Endothelial cell of umbilical vein (primary cell): ENCODE results near the gene TMEM59L. TPM values are rescaled to one million over a fixed set of nuclear protein-coding genes. Genes with fewer than 3 reads are reported as not detected.

Source experiments
- BruUV-seq: library from RNA; stranded (reverse); fragments of 400-500 nt; replicated peaks from 2 replicates; lab custom pipeline; 2021; lab: Mats Ljungman, UMichigan
- CTCF ChIA-PET: fragments of 300-600, 350-600 bp; sonication (Branson Sonifier 250); formaldehyde crosslinking; loops from one replicate; lab custom pipeline; 2021; ENCODE audit warnings: antibody characterized with exemption, inconsistent platforms; lab: Charles Lee
- POLR2A ChIA-PET: fragments of 300-600, 350-600 bp; sonication (Branson Sonifier 250); formaldehyde crosslinking; loops from one replicate; lab custom pipeline; 2021; ENCODE audit warnings: antibody characterized with exemption, inconsistent platforms; lab: Charles Lee
- DNase-seq: peaks from one replicate; pipeline ENCODE4 v3.0.0-alpha.2; 2011; ENCODE audit warnings: low read depth, low spot score
- FAIRE-seq: peaks from 2 replicates; lab custom pipeline; 2011; peaks lifted over from hg19 to GRCh38; lab: Jason Lieb, UNC
- H2AFZ ChIP-seq: 2 replicates; pipeline ENCODE4 v1.6.0; 2012; ENCODE audit warnings: low read depth, low read length, control low read depth, inconsistent platforms
- H3K27ac ChIP-seq: 2 replicates; pipeline ENCODE4 v1.5.1; 2011; ENCODE audit warnings: low read depth, mild to moderate bottlenecking, control low read depth, low read length, moderate library complexity; ENCODE audit not compliant: insufficient read depth
- H3K27me3 ChIP-seq, 2 experiments: 2 replicates each; pipeline versions ENCODE4 v1.6.0 to v1.6.1; 2011; ENCODE audit warnings: low read length in 2 of 2, mixed read lengths in 1 of 2; ENCODE audit not compliant: control insufficient read depth in 2 of 2, insufficient read depth in 2 of 2
- H3K36me3 ChIP-seq, 2 experiments: 2 replicates in 1 of 2; 3 replicates in 1 of 2; pipeline ENCODE4 v1.5.1; 2011; ENCODE audit warnings: low read length in 2 of 2, mild to moderate bottlenecking in 1 of 2, moderate library complexity in 1 of 2; ENCODE audit not compliant: control insufficient read depth in 2 of 2, insufficient read depth in 2 of 2; ENCODE audit errors: extremely low read depth in 1 of 2
- H3K4me1 ChIP-seq: 3 replicates; pipeline ENCODE4 v1.5.1; 2011; ENCODE audit warnings: mild to moderate bottlenecking, low read length; ENCODE audit not compliant: control insufficient read depth, insufficient read depth; ENCODE audit errors: extremely low read depth
- H3K4me2 ChIP-seq: 2 replicates; pipeline ENCODE4 v1.6.1; 2011; ENCODE audit warnings: low read length, control low read depth, mixed read lengths; ENCODE audit not compliant: insufficient read depth
- H3K4me3 ChIP-seq, 3 experiments: fragments of 200-600 bp in 1 of 3; sonication (generic), shearing (Covaris generic) in 1 of 3; replicated peaks in 1 of 3; 2 replicates each; pipeline ENCODE4 v1.5.1; 2011 to 2016; ENCODE audit warnings: control low read depth in 3 of 3, low read length in 3 of 3, mild to moderate bottlenecking in 2 of 3, inconsistent platforms in 1 of 3, low read depth in 1 of 3, moderate library complexity in 1 of 3; ENCODE audit not compliant: insufficient read depth in 1 of 3
- H3K79me2 ChIP-seq: 2 replicates; pipeline ENCODE4 v1.6.0; 2012; ENCODE audit warnings: low read length, inconsistent platforms; ENCODE audit not compliant: control insufficient read depth, insufficient read depth
- H3K9ac ChIP-seq: replicated peaks from 2 replicates; pipeline ENCODE3; 2011; ENCODE audit warnings: low read length, control low read depth; ENCODE audit not compliant: insufficient read depth; ENCODE audit errors: extremely low read depth
- H3K9me1 ChIP-seq: replicated peaks from 3 replicates; pipeline ENCODE4 v1.6.0; 2011; ENCODE audit warnings: mild to moderate bottlenecking, low read length; ENCODE audit not compliant: control insufficient read depth, insufficient read depth; ENCODE audit errors: extremely low read depth
- H3K9me3 ChIP-seq: replicated peaks from 2 replicates; pipeline ENCODE4 v1.5.1; 2012; ENCODE audit warnings: low read length, inconsistent platforms; ENCODE audit not compliant: control insufficient read depth, insufficient read depth
- H4K20me1 ChIP-seq: replicated peaks from 2 replicates; pipeline ENCODE3; 2011; ENCODE audit warnings: mild to moderate bottlenecking, low read length; ENCODE audit not compliant: control insufficient read depth, insufficient read depth; ENCODE audit errors: extremely low read depth
- FOS ChIP-seq: IDR thresholded peaks from 2 replicates; pipeline ENCODE4 v1.6.1; 2011; ENCODE audit warnings: mild to moderate bottlenecking, low read length, moderate library complexity, borderline replicate concordance; ENCODE audit not compliant: insufficient read depth
- GATA2 ChIP-seq: IDR thresholded peaks from 2 replicates; pipeline ENCODE4 v1.7.0; 2011; ENCODE audit warnings: low read depth, mild to moderate bottlenecking, moderate library complexity, mixed read lengths, low read length; ENCODE audit not compliant: insufficient read length, insufficient read depth
- MYC ChIP-seq: IDR thresholded peaks from one replicate; pipeline ENCODE4 v1.6.1; 2011; ENCODE audit warnings: mild to moderate bottlenecking, low read depth, low read length
- POLR2A ChIP-seq: IDR thresholded peaks from 2 replicates; pipeline ENCODE4 v1.6.1; 2012; ENCODE audit warnings: low read depth, mild to moderate bottlenecking, control low read depth, low read length
- POLR2AphosphoS5 ChIP-seq: IDR thresholded peaks from 2 replicates; pipeline ENCODE4 v1.6.1; 2012; ENCODE audit warnings: low read depth, mild to moderate bottlenecking, control low read depth, low read length, moderate library complexity; ENCODE audit not compliant: insufficient read depth
- dilution Hi-C: fragments of 300-500 bp; cut with MboI; formaldehyde crosslinking; loops from one replicate; pipeline ENCODE4 v1.15.0; 2019; ENCODE audit warnings: low sequenced_read_pairs; ENCODE audit not compliant: extremely low pct_ligation_motif_present
- intact Hi-C: fragments of 100-400 bp; cut with micrococcal nuclease; formaldehyde crosslinking; loops from one replicate; pipeline ENCODE4 v1.10.0; 2022
- polyA plus RNA-seq, 4 experiments: library from polyadenylated mRNA; depleted of rRNA in 3 of 4; stranded (reverse) in 3 of 4; unstranded in 1 of 4; fragments of >200 nt; gene quantifications; 2 replicates each; pipeline versions ENCODE4 v1.2.1 to v1.2.3, GENCODE V29; 2011 to 2012; ENCODE audit warnings: missing spikeins in 1 of 4
- total RNA-seq: library from RNA; stranded (reverse); gene quantifications from 2 replicates; pipeline ENCODE4 v1.2.3, GENCODE V29; 2021
- TF ChIP-seq, protein P1 (sequence below), 2 donors: IDR thresholded peaks; 1 replicate in 1 of 2; 2 replicates in 1 of 2; pipeline ENCODE4 v1.5.1; 2011; ENCODE audit warnings: low read length in 2 of 2, mild to moderate bottlenecking in 2 of 2, moderate library complexity in 2 of 2, control low read depth in 1 of 2, inconsistent platforms in 1 of 2, low read depth in 1 of 2; ENCODE audit not compliant: insufficient read depth in 1 of 2; ENCODE audit errors: extremely low read depth in 1 of 2
- TF ChIP-seq, protein P2 (sequence below): IDR thresholded peaks from 2 replicates; pipeline ENCODE4 v1.6.1; 2011; ENCODE audit not compliant: insufficient read depth, insufficient read length

TMEM59L gene
- total and polyA plus RNA-seq, 2 donors (not counting 3 experiments of a cell fraction or from before 2014, with no cell fraction given): 0.43 to 0.97 TPM

DNA sequence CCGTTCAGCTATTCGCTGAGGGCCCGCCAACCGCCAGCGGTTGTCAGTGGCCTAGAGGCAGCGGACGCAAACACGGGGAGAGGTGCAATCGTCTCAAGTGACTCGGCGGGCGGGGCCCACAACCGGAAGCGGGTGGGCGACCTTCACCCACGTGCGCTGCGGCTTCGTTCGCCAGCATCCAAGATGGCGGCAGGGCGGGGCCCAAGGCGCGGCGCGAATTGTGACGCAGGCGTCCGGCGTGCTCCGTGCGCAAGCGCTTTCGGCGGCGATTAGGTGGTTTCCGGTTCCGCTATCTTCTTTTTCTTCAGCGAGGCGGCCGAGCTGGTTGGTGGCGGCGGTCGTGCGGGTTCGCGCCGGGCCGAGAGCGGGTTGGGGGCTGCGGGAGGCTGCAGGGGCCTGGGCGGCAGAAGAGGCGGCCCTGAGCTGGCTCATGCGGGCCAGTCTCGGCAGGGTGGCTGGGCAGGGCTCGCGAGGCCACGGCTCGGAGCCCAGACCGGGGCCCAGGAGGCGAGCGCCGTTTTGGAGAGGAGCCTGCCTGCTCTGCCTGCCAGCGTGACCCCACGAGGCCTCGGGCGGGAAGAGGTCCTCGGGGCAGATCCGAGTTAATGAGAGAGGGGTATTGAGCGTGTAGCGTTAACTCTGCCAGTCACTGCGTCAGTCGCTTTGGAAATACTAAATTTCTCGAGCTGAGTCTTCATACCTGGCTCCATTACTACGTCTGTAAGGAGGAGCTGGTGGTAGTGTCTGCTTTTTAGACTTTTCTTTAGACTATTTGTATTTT lies 40.9 kb upstream of the TMEM59L start, which contains the start of gene UBA52:
TSS of gene UBA52 (plus strand) at position 294 of the 781 bp plus-strand sequence. CDS start 1,444 bp downstream, outside the sequence.
- peaks cover 16% of the 10 kb centered on the region for H3K4me1 ChIP-seq
- TSS peak; percentile 51 for BruUV-seq
- no peaks in the 10 kb centered on the region for H3K9me1 ChIP-seq
- H2AFZ ChIP-seq: peak within 1 kb of the TSS; percentile 53
- peak within 1 kb of the TSS; percentile 76 for H3K9ac ChIP-seq
- peak; percentile 98 for DNase-seq
- peak within 1 kb of the TSS; percentile 60 for H3K27ac ChIP-seq
- dilution Hi-C loops: no loop called here
- no peaks in the 10 kb centered on the region for H4K20me1 ChIP-seq
- intact Hi-C loops: loop anchor here (1.0 to 5.0 kb wide), 6 partner anchors 9 to 99 kb away; partner anchors contain the start of genes ELL, FKBP8, KXD1 and REX1BD
- no peaks in the 10 kb centered on the region for H3K27me3 ChIP-seq
- H3K4me2 ChIP-seq: peak within 1 kb of the TSS; percentile 74
- no peaks in the 10 kb centered on the region for H3K9me3 ChIP-seq
- peak within 1 kb of the TSS; percentile 66 to 91 (median 68) for H3K4me3 ChIP-seq
- peaks cover 9 to 42% of the 10 kb centered on the region in 2 experiments for H3K36me3 ChIP-seq
- peak; percentile 97 for FAIRE-seq
- ChIA-PET CTCF (interaction anchor here (0.7 to 2.4 kb wide), 14 partner anchors 9 to 277 kb away, joined by 3 to 24 read pairs (median 5); partner anchors contain the start of genes KXD1 and REX1BD), POLR2A (interaction anchor here (0.7 to 1.2 kb wide), 5 partner anchors 14 to 50 kb away, joined by 3 to 5 read pairs (median 3); partner anchors contain the start of genes ELL, KXD1 and REX1BD)
- peaks cover 24% of the 10 kb centered on the region for H3K79me2 ChIP-seq
- TF ChIP-seq, protein P1, sequence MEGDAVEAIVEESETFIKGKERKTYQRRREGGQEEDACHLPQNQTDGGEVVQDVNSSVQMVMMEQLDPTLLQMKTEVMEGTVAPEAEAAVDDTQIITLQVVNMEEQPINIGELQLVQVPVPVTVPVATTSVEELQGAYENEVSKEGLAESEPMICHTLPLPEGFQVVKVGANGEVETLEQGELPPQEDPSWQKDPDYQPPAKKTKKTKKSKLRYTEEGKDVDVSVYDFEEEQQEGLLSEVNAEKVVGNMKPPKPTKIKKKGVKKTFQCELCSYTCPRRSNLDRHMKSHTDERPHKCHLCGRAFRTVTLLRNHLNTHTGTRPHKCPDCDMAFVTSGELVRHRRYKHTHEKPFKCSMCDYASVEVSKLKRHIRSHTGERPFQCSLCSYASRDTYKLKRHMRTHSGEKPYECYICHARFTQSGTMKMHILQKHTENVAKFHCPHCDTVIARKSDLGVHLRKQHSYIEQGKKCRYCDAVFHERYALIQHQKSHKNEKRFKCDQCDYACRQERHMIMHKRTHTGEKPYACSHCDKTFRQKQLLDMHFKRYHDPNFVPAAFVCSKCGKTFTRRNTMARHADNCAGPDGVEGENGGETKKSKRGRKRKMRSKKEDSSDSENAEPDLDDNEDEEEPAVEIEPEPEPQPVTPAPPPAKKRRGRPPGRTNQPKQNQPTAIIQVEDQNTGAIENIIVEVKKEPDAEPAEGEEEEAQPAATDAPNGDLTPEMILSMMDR (IDR thresholded peaks at IDR 0.05; ENCODE audit: extremely low read depth in 1 of 2, insufficient read depth in 1 of 2, low read depth in 1 of 2, low read length in 2 of 2): no peak
- TF ChIP-seq GATA2 (no peak), MYC (peak; percentile 99), POLR2A (peak; percentile 92), POLR2AphosphoS5 (peak; percentile 98), FOS (no peak)
- TF ChIP-seq, protein P2, sequence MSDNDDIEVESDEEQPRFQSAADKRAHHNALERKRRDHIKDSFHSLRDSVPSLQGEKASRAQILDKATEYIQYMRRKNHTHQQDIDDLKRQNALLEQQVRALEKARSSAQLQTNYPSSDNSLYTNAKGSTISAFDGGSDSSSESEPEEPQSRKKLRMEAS: peak; percentile 99
